OCI-LY3 (cell line): Measurements from ENCODE around the gene EFEMP2.

ENCODE experiments used
- H2AFZ ChIP-seq: fragments of 200-600, 300-600 bp; shearing (Covaris generic); 2 replicates; pipeline ENCODE4 v1.6.0; 2014; ENCODE audit warnings: antibody characterized with exemption, low read depth, low read length
- H3K27ac ChIP-seq: fragments of 200-600, 300-600 bp; sonication (generic); 2 replicates; pipeline ENCODE4 v1.5.1; 2014; ENCODE audit warnings: mild to moderate bottlenecking, low read length, moderate library complexity, mixed read lengths
- H3K27me3 ChIP-seq: fragments of 200-600, 300-600 bp; sonication (generic); 2 replicates; pipeline ENCODE4 v1.6.1; 2014; ENCODE audit warnings: low read depth, low read length, mixed read lengths
- H3K36me3 ChIP-seq: fragments of 200-600, 300-600 bp; sonication (generic); replicated peaks from 2 replicates; pipeline ENCODE3; 2014; ENCODE audit warnings: low read depth, low read length, mixed read lengths
- H3K4me1 ChIP-seq: fragments of 300-600, 200-600 bp; sonication (generic); 2 replicates; pipeline ENCODE4 v1.6.1; 2014; ENCODE audit warnings: low read length, mixed read lengths
- H3K4me2 ChIP-seq: fragments of 200-600, 300-600 bp; sonication (generic); 2 replicates; pipeline ENCODE4 v1.6.1; 2014; ENCODE audit warnings: low read length, mixed read lengths
- H3K4me3 ChIP-seq: fragments of 300-600, 200-600 bp; sonication (generic); 2 replicates; pipeline ENCODE4 v1.5.1; 2014; ENCODE audit warnings: antibody characterized with exemption, mild to moderate bottlenecking, low read length, moderate library complexity
- H3K79me2 ChIP-seq: fragments of 300-600, 200-600 bp; shearing (Covaris generic); 2 replicates; pipeline ENCODE4 v1.6.1; 2014; ENCODE audit warnings: mild to moderate bottlenecking, low read length, mixed read lengths
- H3K9ac ChIP-seq: fragments of 300-600, 200-600 bp; shearing (Covaris generic); 2 replicates; pipeline ENCODE4 v1.6.0; 2014; ENCODE audit warnings: mild to moderate bottlenecking, low read length, moderate library complexity
- H3K9me3 ChIP-seq: fragments of 200-600, 300-600 bp; shearing (Covaris generic); 2 replicates; pipeline ENCODE4 v1.6.1; 2014; ENCODE audit warnings: low read length, mixed read lengths; ENCODE audit not compliant: insufficient read depth
- H4K20me1 ChIP-seq: fragments of 200-600, 300-600 bp; sonication (generic); 2 replicates; pipeline ENCODE4 v1.6.1; 2016; ENCODE audit warnings: low read length, mixed read lengths; ENCODE audit not compliant: insufficient read depth
- CTCF ChIP-seq: fragments of 200-600, 300-600 bp; sonication (generic); IDR thresholded peaks from 2 replicates; pipeline ENCODE4 v1.5.1; 2014; ENCODE audit warnings: antibody characterized with exemption, low read length, low read depth
- EZH2phosphoT487 ChIP-seq: fragments of 200-600 bp; shearing (Covaris generic); IDR thresholded peaks from 2 replicates; pipeline ENCODE4 v1.6.1; 2018; ENCODE audit warnings: antibody characterized with exemption, mixed run types, low read depth

The EFEMP2 gene

DNA sequence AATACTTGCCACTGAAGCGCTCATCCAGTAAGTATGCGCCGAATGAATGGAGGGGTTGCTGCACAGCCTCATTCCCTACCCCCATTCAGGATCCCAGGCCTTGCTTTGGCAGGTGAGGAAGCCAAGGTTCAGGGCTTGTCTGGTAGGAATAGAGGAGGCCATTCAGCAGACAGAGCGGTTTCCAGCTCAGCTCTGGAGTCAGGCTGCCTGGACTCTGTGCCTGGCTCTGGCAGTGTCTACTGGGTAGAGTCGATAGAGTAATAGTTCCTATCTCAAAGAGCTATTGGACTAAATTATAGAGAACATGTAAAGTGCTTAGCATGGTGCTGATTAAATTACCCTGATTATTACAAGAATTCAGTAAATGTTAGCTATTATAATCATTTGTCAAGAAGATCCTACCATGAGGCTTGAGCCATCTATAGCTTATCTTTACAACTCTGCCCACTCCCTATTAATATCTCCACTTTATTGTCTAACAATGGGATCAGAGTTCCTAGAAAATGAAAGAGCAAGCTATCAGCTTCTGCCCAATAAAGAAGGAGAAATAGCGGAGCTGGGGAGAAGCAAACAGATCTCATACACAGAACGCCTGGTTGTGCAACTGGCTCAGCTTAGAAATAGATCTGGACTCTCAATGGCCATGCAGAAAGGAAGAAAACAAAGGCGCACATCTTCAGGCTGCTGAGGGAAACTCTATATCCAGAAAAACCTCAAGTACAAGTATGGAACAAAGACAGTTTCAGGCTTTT is 45.4 kb downstream of the EFEMP2 start:
- peaks cover 18% of the 10 kb centered on the region for H3K27me3 ChIP-seq
- TF ChIP-seq CTCF (no peak), EZH2phosphoT487 (no peak)
- H2AFZ ChIP-seq, result no peak overlapping the region

DNA sequence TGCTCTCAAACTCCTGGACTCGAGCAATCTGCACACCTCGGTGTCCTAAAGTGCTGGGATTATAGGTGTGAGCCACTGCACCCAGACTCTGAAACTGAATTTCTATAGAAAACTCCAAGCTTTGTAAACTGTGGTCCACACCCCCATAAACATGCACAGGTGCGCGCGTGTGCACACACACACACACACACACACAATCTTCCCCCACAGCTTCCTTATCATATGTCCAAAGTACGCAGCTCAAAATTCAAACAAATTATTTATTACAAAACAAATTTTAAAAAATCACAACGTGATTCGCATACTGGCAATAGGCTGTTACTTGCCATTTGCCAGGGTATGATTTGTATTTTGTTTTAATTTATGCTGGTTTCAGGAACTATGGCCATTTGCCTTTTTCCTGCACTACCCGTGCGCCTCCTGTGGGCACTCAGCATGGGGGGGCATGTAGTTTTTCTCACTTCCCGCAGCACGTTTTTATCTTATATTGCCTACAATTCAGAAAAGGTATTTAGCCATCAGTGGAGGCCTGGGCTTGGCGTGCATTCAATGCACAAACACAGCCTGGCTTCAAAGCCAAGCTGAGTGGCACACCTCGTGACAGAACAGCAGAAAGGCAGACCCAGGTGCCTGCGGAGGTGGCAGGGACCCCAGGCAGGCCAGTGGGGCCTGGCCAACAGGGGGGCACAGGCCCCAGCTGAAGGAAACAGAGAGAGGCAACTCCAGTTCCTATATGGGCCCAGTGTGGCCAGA is 49.6 kb downstream of the EFEMP2 start:
- Histone ChIP-seq H2AFZ (no peak overlapping the region), H3K36me3 (no peaks in the 10 kb centered on the region), H3K9me3 (no peaks in the 10 kb centered on the region), H3K4me3 (no peak overlapping the region), H3K4me2 (no peak overlapping the region), H3K27me3 (no peaks in the 10 kb centered on the region), H4K20me1 (no peaks in the 10 kb centered on the region), H3K4me1 (peaks cover 12% of the 10 kb centered on the region), H3K79me2 (no peaks in the 10 kb centered on the region), H3K9ac (no peak overlapping the region), H3K27ac (no peak overlapping the region)
- TF ChIP-seq EZH2phosphoT487, result no peak
- no peak for TF ChIP-seq CTCF

More for the DNA sequence above, 45.4 kb downstream of the EFEMP2 start:
- H3K4me3 ChIP-seq, result no peak overlapping the region
- no peak overlapping the region for H3K4me2 ChIP-seq
- H3K9me3 ChIP-seq, result no peaks in the 10 kb centered on the region
- no peak overlapping the region for H3K27ac ChIP-seq
- no peaks in the 10 kb centered on the region for H3K79me2 ChIP-seq
- H3K36me3 ChIP-seq, result no peaks in the 10 kb centered on the region
- H3K4me1 ChIP-seq, result peaks cover 4% of the 10 kb centered on the region
- no peak overlapping the region for H3K9ac ChIP-seq
- no peaks in the 10 kb centered on the region for H4K20me1 ChIP-seq

GRCh38 chr11:65821107-65821506 is 51.5 kb downstream of the EFEMP2 start:
- H3K79me2 ChIP-seq, result no peaks in the 10 kb centered on the region
- H3K36me3 ChIP-seq, result no peaks in the 10 kb centered on the region
- H3K4me2 ChIP-seq, result peak overlapping the region; percentile 25; the same call in 1 of the 2 replicates
- no peaks in the 10 kb centered on the region for H3K9me3 ChIP-seq
- no peak overlapping the region for H3K9ac ChIP-seq
- peak overlapping the region; percentile 93 for H2AFZ ChIP-seq
- H3K27me3 ChIP-seq, result no peaks in the 10 kb centered on the region
- no peak overlapping the region for H3K27ac ChIP-seq
- H3K4me1 ChIP-seq, result peaks cover 17% of the 10 kb centered on the region
- no peak overlapping the region for H3K4me3 ChIP-seq
- TF ChIP-seq EZH2phosphoT487, result no peak
- TF ChIP-seq CTCF, result no peak
- no peaks in the 10 kb centered on the region for H4K20me1 ChIP-seq

GRCh38 chr11:65817835-65818680 is 54.5 kb downstream of the EFEMP2 start:
- Histone ChIP-seq H3K4me3 (peak overlapping the region; percentile 77), H3K4me2 (peak overlapping the region; percentile 81), H2AFZ (peak overlapping the region; percentile 95), H3K27ac (peak overlapping the region; percentile 25), H3K4me1 (peaks cover 17% of the 10 kb centered on the region), H3K9ac (peak overlapping the region; percentile 63), H3K27me3 (no peaks in the 10 kb centered on the region), H3K9me3 (no peaks in the 10 kb centered on the region), H3K36me3 (no peaks in the 10 kb centered on the region), H4K20me1 (no peaks in the 10 kb centered on the region), H3K79me2 (no peaks in the 10 kb centered on the region)
- TF ChIP-seq CTCF (peak; percentile 97), EZH2phosphoT487 (no peak)
